TTC549 (cell line): ENCODE measurements around the gene GID8.

Experiments used
- FAIRE-seq: peaks from 2 replicates; lab custom pipeline; 2012; peaks lifted over from hg19 to GRCh38; lab: Jason Lieb, UNC

The GID8 gene

DNA sequence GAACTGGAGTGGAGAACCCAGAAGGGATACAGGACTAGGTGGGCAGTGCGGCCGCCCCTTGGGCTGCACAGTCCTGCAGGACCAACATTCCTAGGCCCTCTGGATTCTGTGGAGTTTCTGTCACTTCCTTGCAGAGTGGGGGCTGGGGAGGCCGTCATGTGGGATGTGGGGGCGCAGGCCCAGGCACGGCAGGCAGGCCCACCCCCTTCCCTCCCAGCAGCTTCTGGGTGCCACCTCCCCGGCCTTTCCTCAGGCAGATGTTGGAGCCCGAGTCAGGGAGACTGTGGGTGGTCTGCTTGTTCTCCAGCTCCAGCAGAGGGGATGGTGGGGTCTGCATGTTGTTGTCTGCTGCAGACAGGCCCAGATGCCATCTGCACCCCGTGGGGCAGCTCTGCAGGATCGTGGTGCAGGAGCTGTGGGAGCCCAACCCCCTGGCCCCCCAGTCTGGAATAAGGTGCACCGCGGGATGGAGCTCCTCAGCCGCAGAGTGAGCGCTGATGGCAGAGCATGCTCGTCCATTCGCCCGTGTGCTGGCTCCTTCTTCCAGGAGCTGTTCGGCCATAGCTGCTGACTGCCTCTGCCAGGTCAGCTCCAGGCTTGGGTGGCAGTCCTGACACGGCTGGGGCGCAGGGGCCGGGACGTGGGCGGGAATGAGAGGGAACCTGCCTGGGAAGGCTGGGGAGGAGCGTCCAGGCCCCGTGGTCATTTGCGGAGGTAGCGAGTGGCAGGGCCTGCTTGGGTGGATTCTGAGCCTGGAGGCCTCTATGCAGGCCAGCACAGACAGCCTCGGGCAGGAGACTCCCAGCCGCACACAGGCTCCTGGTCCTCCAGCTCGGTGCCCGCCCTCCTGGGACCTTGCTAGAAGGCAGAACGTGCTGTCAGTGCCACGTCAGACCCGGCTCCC lies 32.6 kb downstream of the GID8 start:
- no peak for FAIRE-seq

DNA sequence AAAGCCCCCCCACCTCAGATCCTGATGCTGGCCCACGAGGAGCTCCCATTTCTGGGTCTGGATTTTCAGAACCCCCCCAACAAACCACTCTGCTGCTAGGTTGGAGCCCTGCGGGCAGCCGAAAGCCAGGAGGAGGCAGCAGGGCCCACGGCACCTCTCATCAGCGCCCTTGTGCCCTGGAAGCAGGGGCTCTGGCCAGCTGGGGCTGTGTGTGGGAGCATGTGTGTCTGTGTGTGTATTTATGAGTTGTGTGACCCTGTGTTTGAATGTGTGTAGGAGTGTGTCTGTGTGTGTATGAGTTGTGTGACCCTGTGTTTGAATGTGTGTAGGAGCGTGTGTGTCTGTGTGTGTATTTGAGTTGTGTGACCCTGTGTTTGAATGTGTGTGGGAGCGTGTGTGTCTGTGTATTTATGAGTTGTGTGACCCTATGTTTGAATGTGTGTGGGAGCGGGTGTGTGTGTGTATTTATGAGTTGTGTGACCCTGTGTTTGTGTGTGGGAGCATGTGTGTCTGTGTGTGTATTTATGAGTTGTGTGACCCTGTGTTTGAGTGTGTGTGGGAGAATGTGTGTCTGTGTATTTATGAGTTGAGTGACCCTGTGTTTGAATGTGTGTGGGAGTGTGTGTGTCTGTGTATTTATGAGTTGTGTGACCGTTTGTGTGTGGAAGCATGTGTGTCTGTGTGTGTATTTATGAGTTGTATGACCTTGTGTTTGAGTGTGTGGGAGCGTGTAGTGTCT lies 33.4 kb downstream of the GID8 start:
- FAIRE-seq, result no peak

DNA sequence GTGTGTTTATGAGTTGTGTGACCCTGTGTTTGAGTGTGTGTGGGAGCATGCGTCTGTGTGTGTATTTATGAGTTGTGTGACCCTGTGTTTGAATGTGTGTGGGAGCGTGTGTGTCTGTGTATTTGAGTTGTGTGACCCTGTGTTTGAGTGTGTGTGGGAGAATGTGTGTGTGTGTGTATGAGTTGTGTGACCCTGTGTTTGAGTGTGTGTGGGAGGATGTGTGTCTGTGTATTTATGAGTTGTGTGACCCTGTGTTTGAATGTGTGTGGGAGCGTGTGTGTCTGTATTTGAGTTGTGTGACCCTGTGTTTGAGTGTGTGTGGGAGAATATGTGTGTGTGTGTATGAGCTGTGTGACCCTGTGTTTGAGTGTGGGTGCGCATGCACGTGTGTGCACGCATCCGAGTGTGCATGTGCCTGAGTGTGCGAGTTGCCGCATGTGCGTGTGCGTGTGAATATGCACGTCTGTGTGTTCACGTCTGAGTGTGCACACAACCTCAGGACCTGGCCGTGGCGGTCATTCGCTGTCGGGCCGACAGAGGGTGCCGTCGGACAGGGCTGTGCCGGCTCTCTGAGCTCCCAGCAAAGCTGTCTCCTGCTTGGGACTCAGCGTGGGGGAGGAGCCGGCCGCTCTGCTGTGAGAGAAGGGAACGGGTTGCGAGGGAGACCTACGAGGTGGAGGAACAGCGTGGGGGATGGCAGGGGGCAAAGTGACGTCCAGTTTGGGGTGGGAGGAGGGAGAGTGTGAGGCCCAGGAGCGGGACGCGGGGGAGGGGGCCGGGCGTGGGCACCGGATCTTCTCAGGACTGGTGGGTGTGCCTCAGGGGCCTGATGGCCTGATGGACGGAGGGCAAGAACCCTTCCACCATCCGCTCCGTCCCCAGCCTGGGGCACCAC lies 34.2 kb downstream of the GID8 start:
- no peak for FAIRE-seq

DNA sequence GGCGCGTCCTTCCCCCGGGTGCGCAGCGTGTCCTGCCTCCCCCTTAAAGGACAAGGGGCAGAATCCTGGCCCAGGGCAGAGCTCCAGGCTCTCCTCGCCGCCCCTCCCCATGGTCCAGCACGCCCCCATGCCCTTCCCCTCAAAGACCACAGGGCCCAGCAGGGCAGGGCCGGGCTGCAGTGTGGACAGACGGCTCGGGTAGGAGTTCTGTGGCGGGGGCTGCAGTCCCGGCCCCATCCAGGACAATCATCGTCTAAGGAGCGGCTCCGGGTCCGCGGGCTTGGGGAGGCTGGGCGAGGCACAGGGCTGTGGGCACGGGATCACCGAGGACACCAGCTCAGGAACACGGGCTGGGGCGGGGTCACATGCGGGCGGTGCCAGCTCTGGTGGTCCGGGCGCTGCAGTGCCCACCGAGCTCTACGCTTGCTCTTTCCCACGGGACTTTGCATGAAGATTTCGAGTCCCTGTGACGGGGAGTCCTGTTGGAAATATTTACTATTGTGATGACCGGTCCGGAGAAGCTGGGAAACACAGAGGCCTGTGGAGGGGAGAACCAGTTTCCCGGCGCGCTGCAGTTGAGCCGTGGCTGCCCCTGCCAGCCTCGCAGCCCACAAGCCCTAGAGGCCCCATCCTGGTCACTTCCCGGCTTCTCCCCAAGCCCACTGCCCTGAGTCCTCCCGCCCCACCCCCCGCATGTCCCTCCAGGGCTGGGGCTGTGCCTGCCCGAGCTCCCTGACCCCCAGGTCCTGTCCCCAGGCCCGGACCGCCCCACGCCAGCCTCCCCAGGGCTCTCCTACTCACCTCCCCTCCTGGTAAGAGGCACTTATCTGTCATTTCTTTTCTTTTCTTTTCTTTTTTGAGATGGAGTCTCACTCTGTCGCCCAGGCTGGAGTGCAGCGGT lies 35.1 kb downstream of the GID8 start:
- no peak for FAIRE-seq

DNA sequence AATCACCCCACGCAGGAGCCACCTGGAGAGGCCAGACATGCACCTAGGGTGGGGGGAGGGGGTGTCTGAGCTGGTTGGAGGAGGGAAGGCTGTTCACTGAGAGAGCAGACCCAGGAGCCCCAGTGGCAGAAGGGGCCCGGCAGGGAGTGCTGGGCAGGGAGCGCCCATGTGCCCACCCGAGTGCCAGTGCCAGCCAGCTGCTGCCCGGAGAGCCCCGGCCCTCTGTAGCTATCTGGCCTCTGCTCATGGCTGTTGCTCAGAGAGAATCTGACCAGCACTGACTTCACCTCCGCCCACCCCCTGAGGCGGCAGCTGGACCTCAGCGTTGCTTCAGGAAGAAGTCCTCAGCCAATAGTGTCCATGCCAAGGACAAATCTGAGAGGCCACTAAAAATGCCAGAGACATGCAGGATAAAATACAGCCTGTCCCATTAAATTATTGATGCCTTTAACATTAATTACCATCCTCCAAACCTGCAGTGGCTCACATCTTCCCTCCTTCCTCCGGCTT lies 37.4 kb downstream of the GID8 start:
- no peak for FAIRE-seq

DNA sequence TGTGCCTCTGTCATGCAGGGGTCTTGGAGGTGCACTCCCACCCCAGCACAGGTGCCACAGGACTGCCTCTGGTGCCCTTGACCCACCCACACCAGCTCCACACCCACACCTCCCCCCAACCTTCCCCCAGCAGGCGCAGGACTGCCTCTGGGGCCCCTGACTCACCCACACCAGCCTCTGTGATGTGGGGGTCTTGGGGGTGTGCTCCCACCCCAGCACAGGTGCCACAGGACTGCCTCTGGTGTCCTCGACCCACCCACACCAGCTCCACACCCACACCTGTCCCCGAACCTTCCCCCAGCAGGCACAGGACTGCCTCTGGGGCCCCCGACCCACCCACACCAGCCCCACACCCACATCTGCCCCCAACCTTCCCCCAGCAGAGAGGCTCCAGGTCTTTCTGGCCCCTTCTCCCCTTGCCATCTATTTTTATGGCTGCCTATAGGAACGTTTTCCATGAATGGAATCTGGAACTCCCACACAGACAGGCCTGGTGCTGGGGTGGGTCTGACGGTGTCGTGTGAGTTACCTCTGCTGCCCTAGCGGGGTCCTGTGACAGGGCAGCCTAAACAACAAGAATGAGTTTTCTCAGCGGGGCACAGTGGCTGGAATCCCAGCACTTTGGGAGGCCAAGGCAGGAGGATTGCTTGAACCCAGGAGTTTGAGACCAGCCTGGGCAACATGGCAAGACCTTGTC lies 38.0 kb downstream of the GID8 start:
- FAIRE-seq, result no peak

DNA sequence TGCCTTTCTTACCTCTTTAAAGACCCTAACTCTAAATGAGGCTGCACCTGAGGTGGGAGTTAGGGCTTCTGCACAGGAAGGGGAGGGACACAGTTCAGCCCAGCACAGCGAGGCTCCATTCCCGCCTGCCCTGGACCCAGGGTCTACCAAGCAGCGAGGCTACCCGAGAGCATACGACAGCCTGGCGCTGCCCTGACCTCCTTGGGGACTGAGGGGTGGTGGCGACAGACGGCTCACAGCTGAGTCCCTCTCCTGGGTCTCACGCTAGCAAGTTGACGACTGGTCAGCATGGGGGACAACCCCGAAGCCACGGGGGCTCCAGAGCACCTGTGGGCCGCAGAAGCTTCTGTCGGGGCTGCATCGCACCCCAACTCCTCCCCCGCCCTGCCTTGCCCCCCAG lies 38.9 kb downstream of the GID8 start:
- FAIRE-seq, result no peak

DNA sequence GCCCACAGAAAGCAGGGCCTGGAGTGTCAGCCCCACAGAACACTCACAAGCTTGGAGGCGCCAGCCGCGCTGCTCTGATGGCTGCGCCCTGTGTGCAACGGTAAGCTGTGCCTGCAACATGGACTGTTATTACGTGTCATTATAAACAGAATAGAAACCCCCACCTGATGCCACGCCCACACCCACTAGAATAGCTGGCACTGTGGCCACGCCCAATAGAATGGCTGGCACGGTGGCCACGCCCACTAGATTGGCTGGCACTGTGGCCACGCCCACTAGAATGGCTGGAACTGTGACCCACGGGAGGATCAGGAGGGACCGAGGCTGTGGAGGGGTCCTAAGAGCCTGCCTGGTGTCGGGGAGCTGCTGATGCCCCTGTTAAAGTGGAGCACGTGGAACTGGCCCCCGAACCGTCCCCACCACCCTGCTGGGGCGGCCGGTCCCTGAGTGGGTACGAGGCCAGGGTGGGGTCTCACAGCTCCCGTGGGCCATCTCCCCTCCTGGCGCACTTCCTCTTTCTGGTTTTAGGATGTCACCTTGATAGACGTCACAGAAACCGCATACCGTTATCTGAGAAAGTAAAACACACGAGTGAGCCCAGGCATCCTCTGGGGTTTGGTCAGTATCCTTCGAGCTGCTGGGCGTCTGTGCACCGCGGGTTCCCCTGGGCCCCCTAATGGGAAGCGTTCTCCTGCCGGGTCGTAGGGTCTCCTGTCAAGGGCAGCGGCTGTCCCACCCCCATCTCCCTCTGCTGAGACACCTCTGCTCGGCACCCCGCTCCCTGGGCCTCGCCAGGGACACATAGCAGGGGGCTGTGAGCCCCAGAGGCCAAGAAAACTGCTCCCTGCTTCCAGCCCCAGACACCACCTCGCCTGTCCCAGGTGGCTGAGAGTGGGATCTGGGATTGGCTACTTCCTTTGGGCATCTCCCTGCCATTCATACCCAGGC lies 39.9 kb downstream of the GID8 start:
- no peak for FAIRE-seq

DNA sequence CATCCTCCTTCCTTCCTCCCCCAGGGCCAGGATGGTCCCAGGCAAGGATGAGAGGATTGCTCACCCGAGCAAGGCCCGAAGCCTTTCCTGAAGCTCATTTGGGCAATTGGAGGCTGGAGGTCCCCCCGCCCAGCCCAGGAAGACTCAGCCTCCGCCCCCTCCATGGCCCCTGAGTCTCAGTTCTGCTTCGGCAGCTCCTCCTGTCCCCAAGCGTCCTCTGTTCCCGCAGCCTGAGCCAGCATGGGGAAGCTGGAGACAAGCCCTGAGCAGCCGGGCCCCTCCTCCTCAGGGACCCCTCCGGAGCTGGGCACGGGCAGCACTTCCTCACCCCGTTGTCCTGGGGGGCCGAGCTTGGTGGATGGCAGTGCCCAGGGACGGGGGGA lies 40.6 kb downstream of the GID8 start:
- no peak for FAIRE-seq

DNA sequence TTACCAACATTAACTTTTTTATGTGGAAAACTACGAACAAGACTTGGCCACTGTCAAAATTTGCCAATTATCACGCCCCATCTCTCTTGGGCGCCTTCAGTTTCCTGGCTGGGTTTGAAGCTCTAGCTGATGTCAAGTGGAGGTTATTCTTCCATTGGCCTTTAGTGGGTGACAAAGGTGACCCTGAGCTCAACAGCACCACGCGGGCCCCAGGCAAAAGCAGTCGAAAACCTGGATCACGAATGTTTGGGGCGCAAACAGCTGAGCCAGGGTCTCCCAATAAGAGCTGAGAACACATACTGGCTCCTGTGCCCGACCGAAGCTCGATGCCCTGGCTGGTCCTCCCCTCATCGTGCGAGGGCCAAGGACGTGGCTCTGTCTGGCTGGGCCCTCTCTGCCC lies 41.4 kb downstream of the GID8 start:
- FAIRE-seq, result no peak

DNA sequence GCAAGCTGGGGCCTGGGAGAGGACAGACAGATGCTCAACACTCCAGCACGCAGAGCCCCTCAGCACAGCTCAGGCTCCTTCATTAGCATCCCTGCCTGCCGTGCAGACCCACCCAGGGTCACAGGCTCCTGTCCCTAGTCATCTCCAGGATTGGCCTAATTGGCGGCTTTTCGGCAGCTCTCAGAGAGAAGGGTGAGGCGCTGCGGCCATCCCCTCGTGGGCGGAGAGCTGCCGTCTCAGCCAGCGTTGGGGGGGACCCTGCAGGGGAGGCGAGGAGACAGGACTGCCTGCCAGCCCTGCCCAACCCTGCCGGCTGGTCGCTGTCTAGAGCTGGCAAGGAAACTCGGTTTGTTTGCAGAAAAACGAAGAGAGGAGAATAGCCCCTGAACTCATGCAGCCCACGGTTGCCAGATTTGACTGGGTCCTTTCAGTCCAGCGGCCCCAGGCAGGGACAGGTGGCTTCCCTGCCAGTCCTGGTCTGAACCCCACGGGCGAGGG lies 42.0 kb downstream of the GID8 start:
- FAIRE-seq, result no peak

DNA sequence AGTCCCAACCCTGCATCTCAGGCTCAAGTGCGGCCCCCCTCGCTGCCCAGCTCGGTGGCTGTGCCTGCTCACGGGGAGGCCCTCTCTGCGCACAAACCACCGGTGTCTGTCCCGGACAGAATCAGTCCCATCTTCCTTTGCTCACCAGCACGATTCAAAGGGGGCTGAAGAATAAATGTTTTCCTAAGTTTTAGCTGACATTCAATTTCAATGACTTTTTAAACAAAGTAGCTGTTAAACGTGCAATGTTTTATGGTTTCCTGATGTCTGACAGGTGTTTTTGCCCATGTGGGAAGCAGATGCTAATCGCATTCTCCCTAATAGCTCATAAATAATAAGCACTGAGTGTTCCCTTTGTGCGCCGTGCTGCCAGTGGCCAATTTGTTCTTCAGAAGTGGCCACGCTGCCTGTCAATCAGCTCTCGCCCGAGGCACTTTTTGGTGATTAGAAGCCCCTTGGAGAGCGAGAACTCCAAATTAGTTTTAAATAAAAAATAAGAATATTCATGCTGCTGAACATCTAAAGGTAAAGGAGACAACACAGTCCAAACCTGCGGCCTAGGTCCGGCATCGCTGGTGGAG lies 42.5 kb downstream of the GID8 start:
- no peak for FAIRE-seq

DNA sequence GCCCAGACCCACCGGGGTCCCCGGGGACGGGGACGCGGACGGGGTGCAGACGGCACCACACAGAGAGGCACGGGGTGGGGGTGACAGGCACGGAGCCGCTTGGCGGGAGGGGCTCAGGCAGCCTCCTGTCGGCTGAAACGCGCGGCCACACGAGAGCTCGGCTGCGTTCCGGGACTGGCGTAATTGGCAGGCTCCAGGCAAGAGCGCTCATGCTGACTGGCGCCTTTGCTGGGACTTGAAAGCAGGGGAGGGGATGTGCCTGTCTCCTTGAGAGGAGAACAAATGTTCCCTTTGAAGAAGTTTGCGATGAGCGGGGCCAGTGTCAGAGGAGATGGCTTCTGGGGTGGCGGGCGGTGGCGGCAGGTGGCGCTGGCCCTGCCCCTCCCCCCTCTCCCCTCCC lies 43.0 kb downstream of the GID8 start:
- no peak for FAIRE-seq

DNA sequence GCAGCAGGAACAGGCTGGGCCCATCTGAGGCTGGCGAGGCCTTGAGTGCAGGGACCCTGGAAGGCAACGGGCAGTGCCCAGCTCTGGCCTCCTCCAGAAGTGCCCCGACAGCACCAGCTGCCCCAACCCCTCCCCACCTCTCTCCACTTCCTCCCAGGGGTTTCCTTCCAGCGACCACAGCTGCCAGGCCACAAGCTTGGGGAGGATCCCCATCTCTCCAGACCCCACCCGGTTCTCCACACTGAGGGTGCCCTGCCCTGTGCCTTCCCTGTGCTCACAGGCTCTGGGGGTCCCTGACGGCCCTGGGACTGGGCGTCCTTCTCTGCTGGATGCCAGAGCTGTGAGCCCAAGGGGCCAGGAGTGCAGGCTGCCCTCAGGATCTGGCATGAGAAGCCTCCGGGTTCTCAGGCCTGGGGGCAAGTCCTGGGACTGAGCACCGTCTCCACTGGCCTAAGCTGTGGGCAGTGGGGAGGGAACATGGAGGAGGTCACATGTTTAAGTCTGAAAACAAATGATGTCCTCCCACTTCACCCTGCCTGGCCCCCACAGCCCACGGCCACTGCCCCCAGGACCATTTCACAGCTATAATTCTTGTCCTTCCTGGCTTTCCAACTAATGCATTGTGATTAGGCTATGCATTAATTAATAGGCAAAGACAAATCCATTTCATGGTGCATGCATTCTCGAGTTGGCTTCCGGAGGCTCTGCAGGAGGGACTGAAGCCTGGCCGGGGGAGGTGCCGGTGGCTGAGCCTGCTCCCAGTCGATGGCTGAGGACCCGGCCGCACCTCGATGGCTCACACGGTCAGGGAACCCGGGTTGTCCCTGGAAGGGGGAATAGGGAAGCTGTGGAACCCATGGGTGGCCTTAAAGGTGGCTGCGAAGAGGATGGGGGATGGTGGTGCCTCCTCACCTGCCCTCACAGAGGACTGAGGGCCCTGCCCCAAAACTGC lies 44.5 kb downstream of the GID8 start:
- FAIRE-seq, result no peak

DNA sequence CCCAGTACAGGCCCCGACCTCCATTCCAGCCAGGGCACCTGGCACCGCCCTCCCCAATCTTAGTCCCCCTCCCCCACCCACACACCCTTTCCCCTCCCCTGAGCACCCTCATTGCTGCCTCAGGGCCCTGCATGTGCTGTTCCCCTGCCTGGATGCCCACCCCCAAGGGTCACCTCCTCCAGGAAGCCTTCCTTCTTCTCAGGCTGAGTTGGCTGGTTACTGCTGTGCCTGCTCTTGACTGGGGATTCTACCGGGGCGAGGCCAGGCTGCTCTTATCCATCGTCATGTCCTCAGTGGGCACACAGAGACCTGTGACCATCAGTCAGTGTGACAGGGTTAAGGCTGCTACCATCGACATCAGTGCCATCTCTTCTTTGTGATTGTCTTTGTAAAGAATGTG lies 45.3 kb downstream of the GID8 start:
- no peak for FAIRE-seq

DNA sequence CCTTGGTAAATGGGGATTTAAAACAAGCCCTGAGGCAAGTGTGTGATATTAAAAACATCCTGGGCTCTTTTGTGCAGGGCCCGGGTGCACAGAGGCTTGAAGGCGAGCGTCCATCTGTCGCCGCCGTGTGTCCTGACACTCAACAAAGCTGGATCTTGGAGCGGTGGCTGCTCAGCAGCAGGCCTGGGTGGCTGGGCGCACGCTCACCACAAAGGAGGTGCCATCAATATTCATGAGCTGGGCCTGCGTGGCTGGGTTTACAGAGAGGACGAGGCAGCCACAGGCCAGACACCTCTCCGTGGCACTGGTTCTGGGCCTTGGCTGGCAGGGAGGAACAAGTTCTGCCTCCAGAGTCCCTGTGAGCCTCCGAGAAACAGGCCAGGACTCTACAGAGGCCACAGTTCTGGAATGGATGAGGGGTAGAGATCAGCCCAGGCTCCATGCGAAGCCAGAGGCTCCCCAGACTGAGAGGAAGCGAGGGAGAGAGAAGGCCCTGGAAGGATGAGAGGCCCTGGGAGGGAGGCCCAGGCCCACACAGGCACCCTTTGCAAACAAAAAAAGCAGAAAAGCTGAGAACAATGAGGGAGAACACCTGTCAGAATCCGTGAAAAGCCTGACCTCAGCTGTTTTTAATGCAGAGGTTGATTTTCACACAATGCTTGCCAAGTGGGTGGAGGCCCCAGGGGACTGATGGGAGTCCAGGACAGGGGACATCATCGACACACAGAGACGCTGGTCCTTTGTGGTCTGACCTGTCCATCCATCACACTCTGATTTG lies 46.9 kb downstream of the GID8 start:
- no peak for FAIRE-seq

DNA sequence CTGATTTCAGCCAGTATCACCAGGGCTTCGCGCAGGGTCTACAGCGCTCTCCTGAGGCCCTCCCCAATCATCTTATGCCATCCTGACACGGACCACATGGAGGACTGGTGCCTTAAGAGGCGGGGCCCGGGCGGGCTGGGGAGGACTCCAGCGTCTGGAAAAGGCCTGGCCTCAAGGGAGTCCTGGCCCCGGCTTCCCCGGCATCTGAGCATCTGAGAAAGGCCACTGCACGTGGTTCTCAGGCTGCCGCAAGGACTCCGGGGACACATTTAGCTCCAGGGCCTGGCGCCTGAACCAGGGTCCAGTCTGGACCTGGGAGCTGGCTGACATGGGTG lies 47.5 kb downstream of the GID8 start:
- no peak for FAIRE-seq
